DMS114 treated with DMSO at 0.1 percent for 48 hours (cell line): ENCODE results near the gene SMIM24.
"Not testable (repeated sequence)": the region's sequence is repeated elsewhere in the genome, so short reads cannot be mapped to it uniquely, and the experiment has no call there.

Experiments
- DNase-seq: peaks from one replicate; lab custom pipeline; 2025; ENCODE audit not compliant: unreplicated experiment; lab: John Stamatoyannopoulos, UW

Gene SMIM24

DNA sequence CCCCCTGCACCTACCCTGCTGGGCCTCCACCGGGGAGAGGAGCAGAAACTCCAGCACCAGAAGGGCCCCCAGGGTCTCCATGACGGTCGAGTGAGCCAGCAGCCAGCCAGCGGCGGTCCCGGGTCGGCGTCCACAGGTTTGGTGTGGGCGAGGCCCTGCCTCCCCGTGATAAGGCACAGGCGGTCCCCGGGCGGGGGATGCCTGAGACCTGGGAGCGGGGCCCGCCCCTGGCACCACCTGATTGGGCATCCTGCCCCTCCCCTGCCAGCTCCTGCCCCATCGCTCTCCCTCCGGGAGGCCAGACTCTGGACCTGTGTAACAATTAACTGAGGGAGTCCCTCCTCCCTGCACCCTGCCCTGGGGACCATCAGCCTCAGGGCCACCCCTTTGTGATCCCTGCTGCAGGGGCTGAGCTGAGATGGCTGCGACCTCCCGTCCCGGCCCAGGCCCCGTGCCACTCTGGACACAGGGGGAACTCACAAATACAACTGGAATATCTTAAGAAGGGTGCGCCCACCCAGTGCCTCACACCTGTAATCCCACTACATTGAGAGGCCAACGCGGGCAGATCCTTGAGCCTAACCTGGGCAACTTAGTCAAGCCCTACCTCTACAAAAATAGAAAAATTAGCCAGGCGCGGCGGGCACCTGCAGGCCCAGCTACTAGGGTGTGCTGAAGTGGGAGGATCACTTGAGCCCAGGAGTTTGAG is at the start of gene SMIM24:
Gene SMIM24, minus strand, starts transcription at position 143 of the 709 bp plus-strand sequence. Its CDS starts 62 bp downstream, at position 81.
- no peak for DNase-seq

DNA sequence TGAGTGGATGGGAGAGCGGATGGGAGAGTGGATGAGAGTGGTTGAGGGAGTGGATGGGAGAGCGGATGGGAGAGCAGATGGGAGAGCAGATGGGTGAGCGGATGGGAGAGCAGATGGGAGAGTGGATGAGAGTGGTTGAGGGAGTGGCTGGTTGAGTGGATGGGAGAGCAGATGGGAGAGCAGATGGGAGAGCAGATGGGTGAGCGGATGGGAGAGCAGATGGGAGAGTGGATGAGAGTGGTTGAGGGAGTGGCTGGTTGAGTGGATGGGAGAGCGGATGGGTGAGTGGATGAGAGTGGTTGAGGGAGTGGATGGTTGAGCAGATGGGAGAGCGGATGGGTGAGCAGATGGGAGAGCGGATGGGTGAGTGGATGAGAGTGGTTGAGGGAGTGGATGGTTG is 49.0 kb upstream of the SMIM24 start:
- DNase-seq, result not testable (repeated sequence)

DNA sequence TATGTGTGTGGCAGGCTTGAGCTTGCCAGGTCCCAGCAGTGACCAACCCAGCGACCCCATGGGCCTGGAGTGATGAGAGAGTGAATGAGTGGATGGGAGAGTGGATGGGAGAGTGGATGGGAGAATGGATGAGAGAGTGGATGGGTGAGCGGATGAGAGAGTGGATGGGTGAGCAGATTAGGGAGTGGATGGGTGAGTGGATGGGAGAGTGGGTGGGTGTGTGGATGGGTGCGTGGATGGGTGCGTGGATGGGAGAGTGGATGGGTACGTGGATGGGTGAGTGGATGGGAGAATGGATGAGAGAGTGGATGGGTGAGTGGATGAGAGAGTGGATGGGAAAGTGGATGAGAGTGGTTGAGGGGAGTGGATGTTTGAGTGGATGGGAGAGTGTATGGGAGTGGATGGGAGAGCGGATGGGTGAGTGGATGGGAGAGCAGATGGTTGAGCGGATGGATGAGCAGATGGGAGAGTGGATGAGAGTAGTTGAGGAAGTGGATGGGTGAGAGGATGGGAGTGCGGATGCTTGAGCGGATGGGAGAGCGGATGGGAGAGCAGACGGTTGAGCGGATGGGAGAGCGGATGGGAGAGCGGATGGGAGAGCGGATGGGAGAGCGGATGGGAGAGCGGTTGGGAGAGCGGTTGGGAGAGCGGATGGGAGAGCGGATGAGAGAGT is 48.4 kb upstream of the SMIM24 start:
- no peak for DNase-seq

DNA sequence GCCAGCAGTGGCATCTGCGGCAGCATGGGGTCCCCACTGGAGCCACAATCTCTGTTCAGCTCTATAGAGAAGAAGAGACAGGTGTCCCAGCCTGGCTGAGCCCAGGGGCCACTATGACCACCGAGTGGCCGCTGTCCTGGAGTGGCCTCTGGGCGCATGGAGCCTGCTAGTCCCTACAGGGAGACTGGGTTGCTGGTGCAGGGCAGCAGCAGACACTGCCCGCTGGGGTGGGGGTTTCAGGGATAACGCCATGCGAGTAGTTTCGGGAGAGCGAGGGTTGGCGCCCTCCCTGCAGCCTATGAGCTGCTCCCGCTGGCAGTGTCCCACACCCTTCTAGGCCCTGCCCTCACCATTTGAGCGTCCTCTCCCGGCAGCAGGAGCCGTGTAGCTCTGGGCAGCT is 47.8 kb upstream of the SMIM24 start:
- no peak for DNase-seq

DNA sequence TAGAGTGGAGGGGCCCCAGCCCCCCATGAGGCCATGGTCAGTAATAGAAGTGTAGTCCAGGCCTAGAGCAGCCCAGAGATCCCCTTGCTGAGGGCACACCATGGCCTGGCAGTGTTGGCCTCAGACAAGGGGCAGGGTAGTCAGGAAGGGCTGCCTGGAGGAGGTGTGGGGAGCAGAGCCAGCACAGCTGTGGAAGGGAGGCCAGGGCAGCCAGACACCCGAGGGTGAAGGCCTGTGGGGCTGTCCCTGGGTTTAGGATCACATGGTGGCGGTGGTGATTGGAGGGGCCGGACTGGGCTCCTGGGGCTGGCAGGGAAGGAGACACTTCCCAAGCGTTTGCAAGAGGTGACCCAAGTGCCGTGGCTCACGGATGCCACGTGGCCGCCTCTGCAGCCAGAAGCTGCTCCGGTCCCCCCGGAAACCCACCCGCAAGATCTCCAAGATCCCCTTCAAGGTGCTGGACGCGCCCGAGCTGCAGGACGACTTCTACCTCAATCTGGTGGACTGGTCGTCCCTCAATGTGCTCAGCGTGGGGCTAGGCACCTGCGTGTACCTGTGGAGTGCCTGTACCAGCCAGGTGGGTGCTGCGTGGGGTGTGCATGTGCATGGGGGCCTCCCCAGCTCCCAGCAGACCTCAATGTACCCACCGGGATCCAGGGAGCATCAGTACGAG is 47.0 kb upstream of the SMIM24 start:
- no peak for DNase-seq

DNA sequence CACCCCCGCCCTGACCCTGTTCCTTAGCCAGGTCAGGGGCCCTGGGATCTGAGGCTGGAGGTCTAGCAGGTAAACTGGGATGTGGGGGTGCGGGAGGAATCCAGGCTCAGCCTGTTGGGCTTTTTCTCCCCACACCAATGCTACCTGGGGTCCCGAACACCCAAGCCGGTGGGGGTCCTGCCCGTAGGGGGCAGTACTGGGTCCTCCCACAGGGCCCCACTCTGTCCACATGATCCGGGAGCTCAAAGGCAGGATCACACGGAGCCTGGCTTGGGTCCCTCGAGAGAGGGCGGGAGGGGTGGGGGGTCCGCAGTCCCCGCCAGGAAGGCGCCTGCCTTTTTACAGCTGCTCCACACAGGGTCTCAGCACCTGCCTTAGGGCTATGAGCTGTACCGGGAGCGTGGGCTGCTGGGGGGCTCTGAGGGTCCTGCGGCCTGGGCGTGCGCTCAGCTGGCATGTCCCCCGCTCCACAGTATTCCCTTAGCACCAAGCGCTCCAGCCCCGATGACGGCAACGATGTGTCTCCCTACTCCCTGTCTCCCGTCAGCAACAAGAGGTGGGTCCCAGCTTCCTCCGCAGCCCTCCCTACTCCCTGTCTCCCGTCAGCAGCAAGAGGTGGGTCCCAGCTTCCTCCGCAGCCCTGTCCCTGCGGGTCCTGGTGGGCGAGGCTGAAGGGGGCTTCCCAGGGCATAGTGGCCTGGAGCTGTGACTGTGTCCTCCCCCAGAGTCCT is 46.3 kb upstream of the SMIM24 start:
- DNase-seq, result no peak

DNA sequence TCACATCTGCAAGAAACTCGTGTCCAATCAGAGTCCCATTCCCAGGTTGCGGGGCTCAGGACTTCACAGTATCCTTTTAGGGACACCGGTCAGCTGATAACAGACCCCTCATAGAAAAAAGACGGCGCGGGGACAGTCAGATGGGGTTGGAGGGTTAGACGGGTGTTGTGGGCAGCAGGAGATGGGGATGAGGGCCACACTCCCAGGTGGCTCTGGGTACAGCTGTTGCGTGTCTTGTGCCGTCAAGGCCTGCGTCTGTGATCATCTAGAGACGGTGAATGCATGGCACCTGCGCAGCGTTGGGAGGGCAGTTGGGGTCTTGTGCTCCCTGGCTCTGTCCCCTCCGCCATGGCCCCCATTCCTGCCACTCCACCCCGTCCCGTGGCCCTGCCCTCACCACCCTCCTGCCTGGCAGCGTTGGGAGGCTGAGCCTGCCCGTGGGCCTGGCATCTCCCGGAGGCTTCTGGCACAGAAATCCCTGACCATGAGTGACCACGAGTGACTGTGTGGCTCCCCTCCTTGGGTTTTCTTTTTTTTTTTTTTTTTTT is 44.7 kb upstream of the SMIM24 start:
- DNase-seq, result no peak

DNA sequence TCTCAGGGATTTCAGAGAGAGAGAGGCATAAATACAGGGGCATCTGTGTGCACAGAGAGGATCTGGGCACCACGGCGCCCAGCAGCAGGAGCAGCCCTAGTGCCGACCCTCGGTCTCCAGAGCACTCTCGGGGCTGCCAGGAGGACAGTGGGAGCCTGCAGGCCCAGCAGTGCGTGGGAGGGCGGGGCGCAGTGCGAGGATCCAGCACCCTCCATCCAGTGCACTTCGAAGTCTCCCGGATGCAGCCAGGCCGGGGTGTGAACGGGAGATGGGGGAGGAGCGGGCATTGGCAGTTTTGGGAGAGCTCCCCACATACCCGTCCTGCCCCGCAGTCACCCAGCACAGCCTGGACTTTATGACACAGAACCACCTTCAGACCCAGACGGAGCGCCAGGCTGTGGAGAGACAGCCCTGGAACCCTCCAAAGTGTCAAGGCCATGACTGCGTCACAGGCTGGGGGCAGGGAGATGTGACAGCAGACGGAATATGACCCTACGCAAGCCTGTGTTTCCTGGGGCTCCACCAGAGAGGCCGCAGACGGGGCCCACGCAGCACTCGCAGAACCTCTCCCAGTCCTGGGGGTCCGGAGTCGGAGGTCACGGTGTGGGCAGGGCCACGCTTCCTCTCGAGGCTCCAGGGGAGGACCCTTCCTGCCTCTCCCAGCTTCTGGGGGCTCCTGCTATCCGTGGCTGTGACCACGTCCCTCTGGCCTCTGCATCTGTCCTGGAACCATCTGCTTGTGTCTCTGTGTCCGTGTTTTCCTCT is 43.9 kb upstream of the SMIM24 start:
- DNase-seq, result no peak

DNA sequence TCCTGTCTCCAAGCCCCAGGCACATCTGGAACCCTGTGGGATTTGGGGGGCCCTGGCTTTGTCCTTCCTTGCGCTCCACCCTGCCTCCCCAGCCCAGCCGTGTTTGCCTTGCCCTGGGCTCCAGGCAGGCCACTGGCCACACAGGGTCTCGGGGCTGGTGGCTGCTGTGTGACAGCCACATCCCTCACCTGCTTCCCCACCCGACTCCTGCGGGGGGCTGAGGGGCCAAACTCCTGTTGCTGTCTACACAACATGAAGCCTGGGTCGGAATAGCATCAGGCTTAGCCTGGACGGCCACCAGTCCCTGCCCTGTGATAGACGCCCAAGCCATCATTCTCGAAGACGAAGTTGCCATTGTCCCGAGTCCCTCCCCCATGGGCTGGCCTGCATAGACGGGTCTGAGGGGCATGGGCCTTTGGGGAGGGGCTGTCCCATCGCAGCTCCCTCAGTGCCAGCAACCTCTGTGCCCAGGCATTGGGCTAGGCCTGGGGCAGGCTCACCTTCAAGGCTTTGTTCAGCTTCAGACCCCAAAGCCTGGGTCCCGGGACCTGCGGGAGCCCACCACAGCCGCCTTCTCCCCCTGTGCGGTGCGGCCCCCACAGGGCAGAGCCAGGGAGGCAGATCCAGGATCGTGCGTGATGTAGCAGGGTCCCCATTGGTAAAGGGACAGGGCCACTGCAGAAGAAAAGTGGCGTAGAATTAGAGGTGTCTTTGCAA is 43.2 kb upstream of the SMIM24 start:
- DNase-seq, result no peak

DNA sequence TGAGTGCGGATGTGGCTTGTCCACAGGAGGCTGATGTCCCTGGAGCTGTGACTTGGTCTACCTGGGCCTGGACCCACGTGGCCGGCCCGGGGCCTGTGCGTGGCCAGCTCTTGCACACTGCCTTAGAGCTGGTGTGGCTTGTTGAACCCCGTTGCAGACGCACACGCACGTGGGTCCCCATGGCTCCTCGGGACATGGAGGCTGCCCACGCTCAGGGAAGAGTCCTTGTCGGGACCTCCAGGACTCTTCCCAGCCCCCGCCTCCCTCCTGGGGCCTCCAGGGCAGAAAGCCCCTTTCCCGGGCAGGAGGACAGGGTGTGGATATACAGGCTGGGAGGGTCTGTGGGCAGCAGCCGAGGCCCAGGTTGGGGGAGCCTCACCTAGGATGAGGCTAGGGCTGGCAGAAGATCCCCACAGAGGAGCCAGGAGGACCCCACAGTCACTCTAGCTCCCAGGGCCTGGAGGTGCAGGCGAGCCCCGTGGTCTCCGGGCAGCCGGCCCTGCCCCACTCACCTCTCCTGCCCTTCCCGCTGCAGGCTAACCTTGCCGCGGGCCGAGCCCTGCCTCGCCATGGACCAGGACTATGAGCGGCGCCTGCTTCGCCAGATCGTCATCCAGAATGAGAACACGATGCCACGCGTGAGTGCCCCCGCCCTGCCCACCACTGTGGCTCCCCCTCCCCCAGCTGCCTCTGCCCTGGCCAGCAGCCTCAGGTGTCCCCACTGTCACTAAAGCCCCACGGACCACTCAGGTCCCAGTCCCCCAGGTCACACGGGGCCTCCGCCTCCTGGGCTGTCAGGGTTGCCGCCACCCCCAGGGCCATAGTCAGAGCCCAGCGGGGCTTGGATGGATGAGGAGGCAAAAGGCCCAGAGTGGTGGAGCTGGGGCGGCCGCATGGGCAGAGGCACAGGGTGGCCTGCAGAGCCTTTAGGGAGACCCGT is 42.4 kb upstream of the SMIM24 start:
- no peak for DNase-seq

DNA sequence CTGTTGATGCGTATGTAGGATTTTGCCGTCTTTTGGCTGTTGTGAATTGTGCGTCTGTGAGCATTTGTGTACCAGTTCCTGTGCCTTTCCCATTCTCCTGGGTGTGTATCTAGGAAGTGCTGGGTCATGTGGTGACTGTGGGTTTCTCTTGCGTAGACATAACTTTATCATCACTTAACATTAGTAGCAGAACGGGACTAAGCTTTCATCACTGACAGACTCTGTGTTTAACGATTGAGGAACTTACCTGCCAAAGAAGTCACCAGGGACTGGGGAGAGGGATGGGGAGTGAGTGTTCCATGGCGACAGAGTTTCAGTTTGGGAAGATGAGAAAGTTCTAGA is 40.8 kb upstream of the SMIM24 start:
- no peak for DNase-seq

DNA sequence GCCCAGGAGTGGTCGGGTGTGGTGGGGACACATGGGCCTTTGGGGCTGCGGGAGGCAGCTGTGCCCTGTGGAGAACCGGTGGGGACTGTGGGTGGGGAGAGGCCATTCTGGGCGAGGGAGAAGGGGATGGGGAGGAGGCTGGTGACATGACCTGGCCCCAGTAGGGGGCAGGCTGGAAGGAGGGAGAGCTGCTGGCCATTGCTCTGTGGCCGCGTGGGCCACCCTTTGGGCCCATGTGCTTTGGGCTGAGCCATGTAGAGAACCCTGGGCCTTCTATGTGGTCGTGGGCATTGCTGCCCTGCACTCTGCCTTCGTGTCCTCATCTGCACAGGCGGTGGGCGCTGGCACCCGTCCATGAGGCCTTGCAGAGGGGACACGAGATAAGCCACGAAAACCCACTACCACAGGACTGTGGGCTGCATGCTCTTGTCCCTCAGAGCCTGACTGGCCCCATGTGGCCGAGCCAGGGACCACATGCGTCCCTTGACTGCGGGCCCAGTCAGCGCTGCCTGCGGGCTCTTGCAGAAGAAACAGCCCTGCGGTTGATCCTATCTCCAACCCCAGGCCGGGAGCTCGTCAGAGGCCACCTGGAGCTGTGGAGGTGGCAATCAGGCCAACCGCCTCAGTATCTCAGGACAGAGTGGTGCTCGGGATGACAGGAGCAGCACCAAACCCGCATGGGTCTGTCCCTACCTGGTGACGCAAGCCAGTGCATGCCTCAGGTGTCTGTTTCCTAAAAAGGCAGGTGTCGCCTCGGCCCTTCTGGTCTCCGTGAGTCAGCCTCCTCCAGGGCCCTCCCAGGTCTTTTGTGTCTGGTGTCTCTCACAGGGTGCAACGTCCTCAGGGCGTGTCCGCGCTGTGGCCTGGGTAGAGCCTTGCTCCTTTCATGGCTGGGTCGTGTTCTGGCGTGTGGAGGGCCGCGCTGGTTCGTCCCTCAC is 40.1 kb upstream of the SMIM24 start:
- no peak for DNase-seq

DNA sequence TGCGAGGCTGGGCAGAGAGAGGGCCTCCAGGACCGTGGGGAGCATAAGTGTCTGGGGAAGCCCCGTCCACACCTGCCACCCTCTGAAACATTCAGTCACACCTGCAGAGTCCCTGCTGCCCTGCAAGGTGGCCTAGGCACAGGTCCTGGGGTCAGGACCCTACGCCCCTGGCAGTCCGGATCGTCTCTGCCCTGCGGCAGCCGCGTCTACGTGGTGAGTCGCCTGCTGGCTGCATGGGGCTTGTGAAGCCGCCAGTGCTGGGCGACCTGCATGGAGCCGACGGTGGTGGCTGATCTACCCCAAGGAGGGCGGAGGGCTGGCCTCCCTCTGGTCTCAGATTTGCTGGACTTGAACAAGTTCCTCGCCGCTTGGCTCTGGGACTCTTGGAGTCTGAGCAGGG is 38.8 kb upstream of the SMIM24 start:
- no peak for DNase-seq

DNA sequence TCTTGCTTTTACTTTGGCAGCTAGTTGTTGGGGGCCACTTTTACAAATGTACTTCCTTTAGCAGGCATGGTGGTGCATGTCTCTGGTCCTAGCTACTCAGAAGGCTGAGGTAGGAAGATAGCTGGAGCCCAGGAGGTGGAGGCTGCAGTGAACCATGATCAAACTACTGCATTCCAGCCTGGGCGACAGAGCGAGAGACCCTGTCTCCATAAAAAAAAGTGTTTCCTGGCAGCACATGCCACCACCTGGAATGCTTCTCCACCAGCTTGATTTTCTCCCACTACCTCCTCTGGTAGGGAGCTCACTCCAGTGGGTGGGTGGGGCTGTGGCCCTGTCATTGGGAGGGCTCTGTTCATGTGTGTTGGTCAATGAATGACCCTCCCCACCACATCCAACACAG is 38.3 kb upstream of the SMIM24 start:
- DNase-seq, result no peak

DNA sequence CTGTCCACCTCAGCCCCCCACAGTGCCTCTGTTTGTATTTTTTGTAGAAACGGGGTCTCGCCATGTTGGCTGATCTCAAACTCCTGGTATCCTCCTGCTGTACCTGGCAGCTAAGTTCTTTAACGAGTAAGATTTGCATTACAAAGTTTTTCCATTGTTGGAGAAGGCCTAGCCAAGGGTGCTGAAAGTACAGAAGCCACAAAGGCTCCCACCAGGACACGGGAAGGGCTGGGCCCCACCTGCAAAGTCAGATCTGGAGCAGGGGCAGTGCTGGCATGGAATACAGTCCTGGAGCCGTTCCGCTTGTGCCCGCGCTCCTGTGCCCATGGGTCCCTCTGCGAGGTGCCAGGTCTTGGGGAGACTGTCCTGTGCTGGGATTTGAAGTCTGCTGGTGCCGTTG is 37.9 kb upstream of the SMIM24 start:
- DNase-seq, result no peak

DNA sequence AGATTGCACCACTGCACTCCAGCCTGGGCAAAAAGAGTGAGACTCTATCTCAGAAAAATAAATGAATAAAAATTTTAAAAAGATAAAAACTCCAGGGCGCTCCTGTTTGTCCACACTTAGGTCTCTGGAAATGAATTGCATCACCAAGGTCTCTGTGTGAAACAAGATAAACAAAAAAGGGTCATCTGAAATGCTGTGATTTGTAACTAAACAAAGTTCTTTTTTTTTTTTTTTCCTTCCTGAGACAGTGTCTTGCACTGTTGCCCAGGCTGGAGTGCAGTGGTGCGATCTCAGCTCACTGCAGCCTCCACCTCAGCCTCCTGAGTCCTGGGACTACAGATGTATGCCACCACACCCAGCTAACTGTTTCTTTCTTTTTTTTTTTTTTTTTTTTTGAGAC is 37.3 kb upstream of the SMIM24 start:
- no peak for DNase-seq

DNA sequence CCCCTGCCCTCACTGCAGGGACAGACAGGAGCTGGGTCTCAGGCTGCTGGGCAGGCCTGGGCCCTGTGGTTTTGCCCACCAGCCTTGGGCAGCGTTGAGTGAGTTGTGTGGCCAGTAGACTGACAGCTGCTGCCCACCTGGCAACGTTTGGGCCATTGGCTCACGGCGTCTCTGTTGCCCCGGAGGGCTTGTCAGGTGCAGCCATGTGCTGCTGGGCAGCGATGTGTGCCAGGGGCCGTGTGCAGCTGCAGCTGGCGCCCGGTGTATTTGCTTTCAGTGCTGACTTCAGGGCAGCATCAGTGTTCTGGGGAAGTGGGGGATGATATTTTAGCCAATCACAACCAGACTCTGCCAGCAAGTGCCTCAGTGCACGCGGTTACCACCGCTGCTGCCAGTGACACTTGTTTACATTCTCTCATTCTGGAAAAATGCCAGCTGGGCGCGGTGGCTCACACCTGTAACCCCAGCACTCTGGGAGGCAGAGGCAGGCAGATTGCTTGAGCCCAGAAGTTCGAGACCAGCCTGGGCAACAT is 36.4 kb upstream of the SMIM24 start:
- DNase-seq, result no peak
